AG10803 (cell line): Measurements from ENCODE around the gene PLEKHJ1.

Source experiments
- DNase-seq: peaks from one replicate; pipeline ENCODE4 v3.0.0; 2010; ENCODE audit warnings: low read depth
- H3K4me3 ChIP-seq: 2 replicates; pipeline ENCODE4 v1.5.1; 2011; ENCODE audit warnings: mild to moderate bottlenecking, low read length, control low read depth
- TF ChIP-seq, protein P1 (sequence below): conservative IDR thresholded peaks from 2 replicates; pipeline ENCODE4 v1.5.1; 2011; ENCODE audit warnings: mild to moderate bottlenecking, low read length, control low read depth, inconsistent platforms

The PLEKHJ1 gene

DNA sequence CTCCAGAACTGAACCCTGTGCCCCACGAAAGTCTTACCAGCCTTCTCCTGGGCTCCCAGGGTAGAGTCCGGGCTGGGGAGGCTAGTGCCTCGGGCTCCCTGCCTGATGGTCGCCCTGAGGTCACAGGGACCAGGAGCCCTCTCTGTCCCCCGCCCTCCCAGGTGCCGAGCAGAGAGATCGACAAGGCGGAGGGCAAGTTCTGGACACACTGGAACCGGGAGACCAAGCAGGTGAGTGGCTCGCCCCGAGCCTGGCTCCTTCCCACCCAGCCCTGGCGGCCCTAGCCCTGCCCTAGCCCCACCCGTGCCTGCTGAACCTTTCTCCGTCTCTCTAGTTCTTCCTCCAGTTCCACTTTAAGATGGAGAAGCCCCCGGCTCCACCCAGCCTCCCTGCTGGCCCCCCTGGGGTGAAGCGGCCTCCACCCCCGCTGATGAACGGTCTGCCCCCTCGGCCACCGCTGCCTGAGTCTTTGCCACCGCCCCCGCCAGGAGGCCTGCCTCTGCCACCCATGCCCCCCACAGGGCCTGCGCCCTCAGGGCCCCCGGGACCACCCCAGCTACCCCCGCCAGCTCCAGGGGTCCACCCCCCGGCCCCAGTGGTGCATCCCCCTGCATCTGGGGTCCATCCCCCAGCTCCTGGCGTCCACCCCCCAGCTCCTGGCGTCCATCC is 11.4 kb upstream of the PLEKHJ1 start:
- TF ChIP-seq, protein P1, sequence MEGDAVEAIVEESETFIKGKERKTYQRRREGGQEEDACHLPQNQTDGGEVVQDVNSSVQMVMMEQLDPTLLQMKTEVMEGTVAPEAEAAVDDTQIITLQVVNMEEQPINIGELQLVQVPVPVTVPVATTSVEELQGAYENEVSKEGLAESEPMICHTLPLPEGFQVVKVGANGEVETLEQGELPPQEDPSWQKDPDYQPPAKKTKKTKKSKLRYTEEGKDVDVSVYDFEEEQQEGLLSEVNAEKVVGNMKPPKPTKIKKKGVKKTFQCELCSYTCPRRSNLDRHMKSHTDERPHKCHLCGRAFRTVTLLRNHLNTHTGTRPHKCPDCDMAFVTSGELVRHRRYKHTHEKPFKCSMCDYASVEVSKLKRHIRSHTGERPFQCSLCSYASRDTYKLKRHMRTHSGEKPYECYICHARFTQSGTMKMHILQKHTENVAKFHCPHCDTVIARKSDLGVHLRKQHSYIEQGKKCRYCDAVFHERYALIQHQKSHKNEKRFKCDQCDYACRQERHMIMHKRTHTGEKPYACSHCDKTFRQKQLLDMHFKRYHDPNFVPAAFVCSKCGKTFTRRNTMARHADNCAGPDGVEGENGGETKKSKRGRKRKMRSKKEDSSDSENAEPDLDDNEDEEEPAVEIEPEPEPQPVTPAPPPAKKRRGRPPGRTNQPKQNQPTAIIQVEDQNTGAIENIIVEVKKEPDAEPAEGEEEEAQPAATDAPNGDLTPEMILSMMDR = no peak
- H3K4me3 ChIP-seq = no peak overlapping the region
- no peak for DNase-seq

- TF ChIP-seq, protein P1 = no peak
- DNase-seq = peak; percentile 36
These were observed 10.8 kb upstream of the PLEKHJ1 start for GRCh38 chr19:2246801-2247361.

GRCh38 chr19:2246014-2246620 is 10.0 kb upstream of the PLEKHJ1 start:
- TF ChIP-seq, protein P1 = no peak
- DNase-seq = no peak
- no peak overlapping the region for H3K4me3 ChIP-seq

More at GRCh38 chr19:2246801-2247361, 10.8 kb upstream of the PLEKHJ1 start:
- H3K4me3 ChIP-seq = no peak overlapping the region

GRCh38 chr19:2245273-2245672 is 9.1 kb upstream of the PLEKHJ1 start:
- no peak for DNase-seq
- no peak overlapping the region for H3K4me3 ChIP-seq
- TF ChIP-seq, protein P1 = no peak

- no peak overlapping the region for H3K4me3 ChIP-seq
- no peak for DNase-seq
- TF ChIP-seq, protein P1 = no peak
These were observed 8.4 kb upstream of the PLEKHJ1 start for GRCh38 chr19:2244486-2244885.

- TF ChIP-seq, protein P1 = no peak
- DNase-seq = no peak
- no peak overlapping the region for H3K4me3 ChIP-seq
These were observed 7.9 kb upstream of the PLEKHJ1 start for GRCh38 chr19:2244125-2244411.
